Central memory CD4-positive, alpha-beta T cell (primary cell): ENCODE results near the gene UBE2C.
"Not testable (repeated sequence)": the region's sequence is repeated elsewhere in the genome, so short reads cannot be mapped to it uniquely, and the experiment has no call there.

Experiments used
- DNase-seq: peaks from one replicate; pipeline ENCODE4 v3.0.0; 2022

The UBE2C gene

GRCh38 chr20:45798935-45799642 is 13.4 kb upstream of the UBE2C start:
- DNase-seq: peak; percentile 60

- no peak for DNase-seq
These were observed 10.6 kb upstream of the UBE2C start for GRCh38 chr20:45801851-45802250.

DNA sequence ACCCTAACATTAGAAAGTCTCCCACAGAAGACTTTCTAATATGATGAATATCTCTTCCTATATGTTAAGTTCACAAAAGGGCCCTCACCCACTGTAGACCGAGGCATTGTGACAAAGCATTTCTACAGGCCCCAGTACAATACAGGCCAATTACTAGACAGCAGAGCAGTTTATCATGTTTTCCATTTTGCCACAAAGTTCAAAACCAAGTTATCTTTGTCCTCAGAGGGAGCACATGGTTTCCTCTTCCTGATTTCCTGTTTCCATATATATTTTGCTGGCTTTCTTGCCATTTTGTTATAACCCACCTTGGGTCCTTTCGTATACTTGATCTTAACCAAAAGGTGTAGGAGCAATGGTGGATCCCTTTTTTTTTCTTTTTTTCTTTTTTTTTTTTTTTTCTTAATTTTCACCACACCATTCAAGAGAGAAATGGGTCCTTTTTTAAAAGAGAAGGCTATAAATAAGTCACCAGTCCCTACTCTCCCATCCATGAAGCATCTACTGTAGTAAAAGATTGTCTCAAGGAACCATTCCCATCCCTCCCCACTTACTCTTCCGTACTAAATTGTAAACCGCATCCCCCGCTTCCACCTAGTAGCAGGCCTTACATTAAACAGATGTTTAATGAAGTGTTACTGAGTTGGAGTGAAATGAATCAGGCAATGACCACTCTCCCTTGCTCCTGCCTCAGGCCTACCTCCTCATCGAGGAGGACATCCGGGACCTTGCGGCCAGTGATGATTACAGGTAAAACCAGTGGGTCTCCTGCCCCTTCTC is 2.1 kb upstream of the UBE2C start:
- no peak for DNase-seq

DNA sequence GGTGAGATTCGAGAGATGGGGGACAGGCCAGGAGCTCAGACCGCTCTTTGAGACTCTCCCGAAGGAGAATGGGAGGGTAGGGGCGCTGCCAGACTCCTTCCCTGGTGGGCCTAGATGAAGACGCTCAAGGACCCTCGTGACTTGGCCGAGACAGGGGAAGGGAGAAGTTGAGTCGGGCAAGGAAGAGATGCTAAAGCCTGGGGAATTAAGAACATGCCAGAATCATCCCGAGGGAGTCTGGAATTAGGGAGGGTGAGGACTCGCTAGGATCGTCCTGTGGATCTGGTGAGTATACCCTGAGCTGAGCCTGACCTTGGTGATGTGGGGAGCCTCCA is 529 bp downstream of the UBE2C start:
- DNase-seq: no peak

DNA sequence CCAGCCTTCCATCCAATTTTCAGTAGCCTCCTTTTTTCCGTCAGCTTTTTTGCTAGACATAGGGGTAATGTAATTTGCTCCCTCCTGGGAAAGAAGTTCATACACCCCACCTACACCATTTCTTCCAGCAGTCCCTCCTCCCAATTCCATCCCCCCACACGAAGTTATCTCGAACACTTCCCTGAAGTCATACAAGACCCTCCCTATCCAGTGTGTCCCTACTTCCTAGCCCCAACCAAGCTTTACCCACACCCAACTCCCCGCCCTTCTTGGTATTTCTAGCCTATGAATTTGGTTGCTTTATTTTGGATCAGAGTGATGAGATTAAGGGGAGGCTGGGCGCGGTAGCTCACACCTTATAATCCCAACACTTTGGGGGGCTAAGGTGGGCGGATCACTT is 1.0 kb downstream of the UBE2C start:
- no peak for DNase-seq

GRCh38 chr20:45814314-45814713 is 1.9 kb downstream of the UBE2C start:
- no peak for DNase-seq

GRCh38 chr20:45816951-45817350 is 4.5 kb downstream of the UBE2C start:
- no peak for DNase-seq

GRCh38 chr20:45817376-45818194 is 5.1 kb downstream of the UBE2C start:
- no peak for DNase-seq

DNA sequence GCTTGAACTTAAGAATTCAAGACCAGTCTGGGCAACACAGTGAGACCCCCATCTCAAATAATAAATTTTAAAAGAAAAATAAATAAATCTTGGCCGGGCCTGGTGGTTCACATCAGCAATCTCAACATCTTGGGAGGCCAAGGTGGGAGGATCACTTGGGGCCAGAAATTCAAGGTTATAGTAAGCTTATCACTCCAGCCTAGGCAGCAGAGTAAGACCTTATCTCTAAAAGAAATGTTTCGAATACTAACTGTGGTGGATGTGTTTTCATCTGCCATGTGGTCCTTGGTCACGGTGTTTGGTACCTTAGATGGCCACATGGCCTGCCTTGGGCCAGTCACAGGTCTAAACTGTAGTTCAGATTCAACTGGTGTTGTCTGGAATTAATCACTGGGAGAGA is 5.8 kb downstream of the UBE2C start:
- DNase-seq: no peak

DNA sequence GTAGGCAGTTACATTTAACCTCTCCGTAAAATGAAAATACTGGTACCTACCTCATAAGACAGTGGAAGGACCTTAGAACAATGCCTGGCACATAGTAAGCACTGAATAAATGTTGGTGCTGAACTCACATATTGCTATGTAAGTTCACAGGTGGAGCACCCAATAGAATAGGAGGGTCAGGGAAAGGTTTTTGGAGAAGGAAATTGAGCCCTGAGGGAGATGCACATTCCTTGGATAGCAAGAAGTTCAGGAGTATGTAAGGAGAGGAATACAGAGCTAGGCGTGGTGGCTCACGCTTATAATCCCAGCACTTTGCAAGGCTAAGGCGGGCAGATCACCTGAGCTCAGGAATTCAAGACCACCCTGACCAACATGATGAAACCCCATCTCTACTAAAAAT is 7.0 kb downstream of the UBE2C start:
- no peak for DNase-seq

- no peak for DNase-seq
These were observed 9.5 kb downstream of the UBE2C start for GRCh38 chr20:45821947-45822346.

GRCh38 chr20:45822857-45823256 is 10.4 kb downstream of the UBE2C start:
- no peak for DNase-seq

DNA sequence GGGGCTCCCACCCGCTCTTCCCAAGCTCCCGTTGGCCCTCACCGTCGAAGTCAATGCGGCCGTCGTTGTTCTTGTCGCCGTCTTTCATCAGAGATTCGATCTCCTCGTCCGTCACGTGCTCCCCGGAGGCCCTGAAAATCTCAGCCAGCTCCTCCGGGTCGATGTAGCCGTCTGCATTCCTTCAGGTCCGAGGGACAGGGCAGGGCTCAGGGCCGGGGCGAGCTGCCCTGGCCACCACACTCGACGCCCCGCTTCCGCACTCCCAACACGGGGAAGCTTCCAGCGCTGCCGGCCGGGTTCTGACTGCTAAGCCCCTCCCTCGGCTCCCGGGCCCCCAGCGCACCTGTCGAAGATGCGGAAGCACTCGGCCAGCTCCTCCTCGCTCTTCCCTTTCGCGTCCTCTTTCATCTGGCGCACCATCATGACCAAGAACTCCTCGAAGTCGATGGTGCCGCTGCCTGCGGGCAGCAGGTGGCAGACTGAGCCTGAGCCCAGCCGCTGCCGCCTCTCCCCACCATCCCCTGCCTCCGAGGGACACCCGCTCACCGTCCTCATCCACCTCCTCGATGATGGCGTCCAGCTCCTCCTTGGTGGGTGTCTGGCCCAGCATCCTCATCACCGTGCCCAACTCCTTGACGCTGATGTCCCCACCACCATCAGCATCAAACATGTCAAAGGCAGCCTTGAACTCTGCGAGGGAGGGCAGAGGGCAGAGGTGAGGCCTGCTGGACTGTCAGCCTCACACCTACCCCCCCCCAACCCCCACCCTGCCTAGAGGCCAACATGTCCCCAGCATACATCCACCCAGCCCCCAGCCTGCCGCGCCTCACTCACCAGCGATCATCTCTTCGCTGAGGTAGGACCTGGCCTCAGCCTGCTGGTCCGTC is 11.7 kb downstream of the UBE2C start:
- peak; percentile 39 for DNase-seq

DNA sequence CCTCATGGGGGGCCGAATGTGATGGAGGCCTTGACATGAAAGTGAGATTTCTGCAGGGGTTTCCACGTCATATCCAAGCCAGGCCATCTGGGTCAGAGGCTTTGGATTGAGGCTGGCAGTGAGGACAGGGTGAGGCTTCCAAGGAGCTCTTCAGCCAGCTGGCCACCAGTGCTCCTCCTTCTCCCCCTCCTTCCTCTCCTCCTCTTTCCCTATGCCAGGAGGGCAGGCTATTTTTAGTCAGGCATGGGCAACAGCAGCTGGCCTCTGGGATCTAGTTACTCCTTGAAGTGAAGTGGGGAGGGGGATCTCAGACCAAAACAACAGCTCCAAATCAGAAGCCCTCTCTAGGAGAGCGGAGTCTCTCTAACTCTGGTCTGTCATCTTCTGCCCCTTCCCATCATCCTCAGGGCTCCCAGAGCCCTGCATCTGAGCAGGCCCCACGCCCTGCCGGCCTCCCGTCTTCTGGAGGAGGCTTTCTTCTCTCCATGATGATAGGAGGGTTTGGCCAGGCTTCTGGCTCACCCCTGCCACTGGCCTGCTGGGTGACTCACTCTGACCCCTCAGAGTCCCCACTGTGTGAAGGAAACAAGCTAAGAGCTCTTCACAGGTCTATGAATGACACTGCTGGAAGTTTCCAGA is 14.1 kb downstream of the UBE2C start:
- no peak for DNase-seq

DNA sequence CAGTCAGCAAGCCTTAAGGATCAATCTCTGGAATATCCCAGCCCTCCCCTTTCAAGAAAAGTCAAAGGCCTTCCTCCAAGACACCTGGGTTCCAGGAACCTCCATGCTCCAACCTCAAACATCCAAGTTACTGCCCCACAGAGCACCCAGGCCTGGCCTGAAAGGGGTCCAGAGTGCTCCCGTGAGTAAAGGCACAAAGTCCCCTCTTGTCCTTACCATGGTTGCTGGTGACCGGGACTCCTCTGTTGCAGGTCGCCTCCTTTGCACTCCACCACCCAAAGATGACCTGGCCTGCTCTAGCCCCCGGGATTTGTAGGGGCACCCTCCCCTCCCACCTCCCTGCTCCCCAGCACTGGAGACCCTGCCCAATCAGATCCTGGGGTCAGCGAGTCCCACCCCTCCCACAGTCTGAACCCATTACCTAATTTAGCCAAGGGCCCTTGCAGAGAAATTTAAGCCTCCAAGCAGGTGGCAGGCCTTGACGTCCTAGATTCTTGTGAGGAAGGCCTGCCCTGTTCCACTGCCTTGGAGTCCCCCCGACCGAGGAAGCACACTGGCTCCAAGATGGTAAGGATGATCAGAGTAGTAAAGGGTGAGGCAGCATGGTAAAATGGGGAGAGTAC is 14.7 kb downstream of the UBE2C start, which contains the start of gene TNNC2:
Gene TNNC2 (minus strand): TSS at position 283 of the 623 bp plus-strand sequence. CDS start 64 bp downstream, at position 219.
- DNase-seq: no peak

GRCh38 chr20:45827712-45828111 is 15.3 kb downstream of the UBE2C start:
- no peak for DNase-seq

- no peak for DNase-seq
These were observed 16.1 kb downstream of the UBE2C start for GRCh38 chr20:45828589-45828988.

- not testable (repeated sequence) for DNase-seq
These were observed 17.2 kb downstream of the UBE2C start for GRCh38 chr20:45829673-45830106.

- no peak for DNase-seq
These were observed 20.2 kb downstream of the UBE2C start for GRCh38 chr20:45832619-45833018.

DNA sequence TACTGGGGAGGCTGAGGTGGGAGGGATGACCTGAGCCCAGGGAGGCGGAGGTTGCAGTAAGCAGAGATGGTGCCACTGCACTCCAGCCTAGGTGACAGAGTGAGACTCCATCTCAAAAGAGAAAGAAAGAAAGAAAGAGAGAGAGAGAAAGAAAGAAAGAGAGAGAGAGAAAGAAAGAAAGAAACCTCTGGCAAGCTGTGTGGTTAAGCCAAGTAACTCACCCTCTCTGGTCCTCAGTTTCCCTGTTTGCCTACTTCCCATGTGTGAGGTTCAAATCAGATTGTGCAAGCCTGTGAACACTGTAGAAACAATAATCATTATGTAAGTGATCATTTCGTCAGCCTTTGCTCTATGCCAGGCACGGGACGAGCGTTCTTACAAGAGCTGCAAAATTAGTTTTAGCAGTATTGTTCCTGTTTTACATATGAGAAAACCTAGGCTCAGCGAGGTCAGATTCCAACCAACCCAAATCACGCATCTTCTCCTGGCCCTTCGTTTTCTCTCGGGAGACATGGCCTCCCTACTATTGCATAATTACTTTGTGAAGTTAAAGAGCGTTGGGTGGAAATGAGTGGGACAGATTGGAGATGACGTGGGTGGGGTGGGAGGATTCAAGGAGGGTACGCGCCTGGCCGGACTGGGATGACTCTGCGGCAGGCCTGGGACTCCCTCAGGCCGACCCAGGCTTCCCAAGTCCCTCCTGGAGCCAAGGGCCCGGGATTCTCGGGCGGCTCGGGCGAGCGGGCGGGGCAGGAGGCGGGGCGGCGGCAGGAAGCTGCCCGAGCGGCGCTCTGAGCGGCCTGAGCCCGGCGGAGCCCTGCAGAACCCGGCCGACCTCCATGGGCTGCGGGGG is 20.8 kb downstream of the UBE2C start, which contains the start of gene SNX21:
Gene SNX21 (plus strand): TSS at position 770 of the 853 bp plus-strand sequence. CDS start 121 bp downstream, outside the sequence.
- peak; percentile 18 for DNase-seq
